HG02642 (cell line): Measurements from ENCODE around the gene RNF224.
"Not testable (repeated sequence)": the region's sequence is repeated elsewhere in the genome, so short reads cannot be mapped to it uniquely, and the experiment has no call there.

Experiments
- ATAC-seq: cut with Tn5 transposase; IDR thresholded peaks from one replicate; pipeline ENCODE4 v1.9.1; 2021; ENCODE audit warnings: mild to moderate bottlenecking; ENCODE audit not compliant: unreplicated experiment, poor library complexity

RNF224 gene

DNA sequence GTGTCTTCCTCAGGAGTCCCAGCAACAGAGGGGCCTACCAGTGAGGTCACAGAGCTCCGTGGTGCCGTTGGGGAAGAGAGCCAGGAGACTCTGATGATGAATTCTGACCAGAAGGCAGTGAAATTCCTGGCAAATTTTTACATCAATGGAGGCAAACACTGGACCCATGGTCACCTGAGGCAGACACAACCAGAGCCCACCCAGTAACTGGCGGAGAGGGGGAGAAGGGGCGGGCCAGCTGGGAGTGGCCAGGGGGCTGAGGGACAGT, 23.8 kb downstream of the RNF224 start, which contains the start of gene STPG3:
STPG3 (plus strand) TSS at position 93 of the 268 bp plus-strand sequence; CDS start at position 94, 1 bp downstream.
- ATAC-seq: no peak

- no peak for ATAC-seq
These were observed 24.4 kb downstream of the RNF224 start for GRCh38 chr9:137251490-137252268.

DNA sequence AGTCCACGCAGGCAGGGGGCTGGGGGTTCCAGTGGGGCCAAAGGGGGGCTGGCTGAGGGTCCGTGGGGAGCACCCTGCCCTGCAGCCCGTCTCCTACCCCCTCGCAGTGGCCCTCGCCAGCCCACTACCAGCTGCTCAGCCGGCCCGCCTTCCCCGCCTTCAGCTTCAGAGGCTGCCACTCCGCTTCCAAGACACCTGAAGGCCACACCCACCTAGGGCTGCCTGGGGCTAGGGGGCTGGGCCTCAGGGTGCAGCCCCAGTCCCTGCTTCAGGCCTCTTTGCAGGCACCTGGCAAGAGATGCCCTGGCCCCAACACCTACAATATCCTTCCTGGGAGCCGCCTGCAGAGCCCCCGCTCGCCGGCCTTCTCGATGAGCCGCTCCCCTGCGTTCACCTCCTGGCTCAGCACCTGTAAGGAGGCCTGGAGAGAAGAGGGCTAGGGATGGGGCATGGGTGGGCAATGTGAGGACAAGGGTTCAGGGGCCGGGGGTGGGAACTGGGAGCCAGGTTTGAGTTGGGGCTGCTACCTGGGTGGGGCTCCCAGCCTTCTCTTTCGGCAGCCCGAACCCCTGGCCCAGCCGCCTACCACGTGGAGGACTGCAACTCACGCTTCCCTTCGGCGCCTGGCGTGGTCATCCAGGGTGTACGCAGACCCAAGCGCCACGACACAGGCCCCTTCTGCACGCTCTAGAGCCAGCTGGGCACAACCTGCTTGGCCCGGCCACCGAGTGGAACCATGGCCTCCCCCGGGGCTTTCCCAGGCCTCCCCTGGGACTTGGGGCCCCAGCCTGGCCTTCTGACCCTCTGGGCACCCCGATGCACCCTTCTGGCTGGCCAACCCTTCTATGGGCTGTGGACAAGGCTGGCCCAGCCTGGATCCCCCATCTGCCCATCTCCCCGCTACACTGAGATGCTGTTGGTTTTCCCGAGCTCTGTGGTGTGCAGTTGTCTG, 25.5 kb downstream of the RNF224 start:
- no peak for ATAC-seq

- ATAC-seq: no peak
These were observed 26.7 kb downstream of the RNF224 start for GRCh38 chr9:137253717-137254623.

GRCh38 chr9:137254624-137255447, 27.5 kb downstream of the RNF224 start, which contains the start of gene NELFB:
NELFB (plus strand) TSS chr9:137255327.
- peak; percentile 83 for ATAC-seq

DNA sequence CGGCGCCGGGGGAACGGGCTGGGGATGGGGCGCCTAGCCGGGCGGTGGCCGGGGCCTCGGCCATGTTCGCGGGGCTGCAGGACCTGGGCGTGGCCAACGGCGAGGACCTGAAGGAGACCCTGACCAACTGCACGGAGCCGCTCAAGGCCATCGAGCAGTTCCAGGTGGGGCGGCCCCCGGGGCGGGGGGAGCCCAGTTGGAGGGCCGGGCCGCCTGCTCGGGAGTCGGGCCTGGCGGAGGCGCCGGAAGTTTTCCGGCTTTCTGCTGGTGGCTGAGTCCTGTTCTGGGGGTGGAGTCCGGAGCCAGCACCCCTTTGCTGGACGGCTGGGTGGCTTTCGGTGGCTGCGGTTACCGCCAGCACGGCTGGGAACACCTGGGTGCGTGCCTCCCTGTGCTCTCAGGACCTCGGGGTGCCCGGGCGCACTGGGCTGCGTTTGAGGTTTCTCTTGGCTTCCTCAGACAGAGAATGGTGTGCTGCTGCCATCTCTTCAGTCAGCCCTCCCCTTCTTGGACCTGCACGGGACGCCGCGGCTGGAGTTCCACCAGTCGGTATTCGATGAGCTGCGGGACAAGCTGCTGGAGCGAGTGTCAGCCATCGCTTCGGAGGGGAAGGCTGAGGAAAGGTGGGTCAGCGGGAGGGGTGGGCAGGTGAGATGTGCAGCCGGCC, 28.3 kb downstream of the RNF224 start:
- ATAC-seq: peak; percentile 32

- ATAC-seq: no peak
These were observed 29.1 kb downstream of the RNF224 start for GRCh38 chr9:137256362-137256761.

DNA sequence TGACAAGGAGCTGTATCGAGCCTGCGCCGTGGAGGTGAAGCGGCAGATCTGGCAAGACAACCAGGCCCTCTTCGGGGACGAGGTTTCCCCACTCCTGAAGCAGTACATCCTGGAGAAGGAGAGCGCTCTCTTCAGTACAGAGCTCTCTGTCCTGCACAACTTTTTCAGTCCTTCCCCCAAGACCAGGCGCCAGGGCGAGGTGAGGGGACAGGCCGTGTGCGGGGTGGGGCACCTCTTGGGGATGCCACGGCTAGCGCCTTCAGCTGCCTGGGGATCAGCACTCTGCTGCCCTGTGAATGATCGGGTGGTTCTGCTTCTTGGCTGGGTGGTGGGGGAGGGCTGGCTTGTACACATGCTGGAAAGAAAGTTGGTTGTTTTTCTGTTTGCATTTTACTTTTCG, 29.6 kb downstream of the RNF224 start:
- ATAC-seq: no peak

DNA sequence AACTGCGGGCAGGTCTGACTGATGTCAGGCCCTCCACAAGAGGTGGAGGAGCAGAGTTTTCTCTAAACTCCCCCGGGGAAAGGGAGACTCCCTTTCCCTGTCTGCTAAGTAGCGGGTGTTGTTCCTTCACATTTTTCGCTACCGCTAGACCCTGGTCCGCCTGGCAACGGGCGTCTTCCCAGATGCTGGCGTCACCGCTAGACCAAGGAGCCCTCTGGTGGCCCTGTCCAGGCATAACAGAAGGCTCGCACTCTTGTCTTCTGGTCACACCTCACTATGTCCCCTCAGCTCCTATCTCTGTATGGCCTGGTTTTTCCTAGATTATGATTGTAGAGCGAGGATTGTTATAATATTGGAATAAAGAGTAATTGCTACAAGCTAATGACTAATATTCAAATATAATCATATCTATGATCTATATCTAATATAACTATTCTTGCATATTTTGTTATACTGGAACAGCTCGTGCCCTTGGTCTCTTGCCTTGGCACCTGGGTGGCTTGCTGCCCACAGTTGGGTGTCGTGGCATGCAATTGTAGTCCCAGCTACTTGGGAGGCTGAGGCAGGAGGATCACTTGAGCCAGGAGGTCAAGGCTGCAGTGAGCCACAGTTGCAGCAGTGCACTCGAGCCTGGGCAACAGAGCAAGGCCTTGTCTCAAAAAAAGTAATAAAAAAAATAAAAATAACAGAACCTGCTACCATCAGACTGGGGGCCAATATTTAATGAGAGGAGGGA, 35.0 kb downstream of the RNF224 start:
- not testable (repeated sequence) for ATAC-seq

GRCh38 chr9:137262909-137263285, 35.6 kb downstream of the RNF224 start:
- ATAC-seq: no peak

DNA sequence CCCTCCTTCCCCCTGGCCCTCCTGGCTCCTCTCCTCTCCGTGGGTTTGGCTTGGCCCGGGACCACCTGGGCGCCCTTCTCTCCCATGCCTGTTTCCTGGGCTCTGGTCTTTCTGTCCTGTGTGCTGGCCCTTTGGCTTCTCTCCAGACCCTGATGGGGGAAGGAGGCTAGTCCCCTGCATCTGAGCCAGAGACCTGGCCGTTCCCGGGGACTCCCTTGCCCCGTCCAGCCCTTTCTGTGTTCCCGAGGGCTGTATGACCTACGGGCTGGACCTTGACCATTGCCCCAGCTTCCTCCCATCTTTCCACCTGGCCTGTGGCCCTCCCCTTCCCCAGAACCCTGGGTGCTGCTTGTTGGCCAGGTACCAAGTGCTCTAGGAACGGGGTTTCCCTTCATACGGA, 36.2 kb downstream of the RNF224 start:
- no peak for ATAC-seq

DNA sequence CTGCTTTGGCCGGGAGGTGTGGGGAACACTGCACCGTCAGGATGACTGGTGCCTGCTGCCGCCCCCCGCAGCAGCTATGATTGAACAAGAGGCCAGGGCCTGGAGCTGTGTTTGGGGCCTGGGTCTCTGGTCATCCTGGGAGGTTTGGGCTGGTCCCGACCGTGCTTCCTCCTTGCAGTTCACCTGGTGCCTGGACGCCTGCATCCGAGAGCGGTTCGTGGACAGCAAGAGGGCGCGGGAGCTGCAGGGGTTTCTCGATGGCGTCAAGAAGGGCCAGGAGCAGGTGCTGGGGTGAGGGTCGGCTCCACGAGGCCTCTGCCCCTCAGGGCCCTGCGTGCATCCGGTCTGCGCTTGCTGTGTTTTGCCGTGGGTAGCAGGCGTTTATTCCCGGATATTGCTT, 36.8 kb downstream of the RNF224 start:
- ATAC-seq: no peak

DNA sequence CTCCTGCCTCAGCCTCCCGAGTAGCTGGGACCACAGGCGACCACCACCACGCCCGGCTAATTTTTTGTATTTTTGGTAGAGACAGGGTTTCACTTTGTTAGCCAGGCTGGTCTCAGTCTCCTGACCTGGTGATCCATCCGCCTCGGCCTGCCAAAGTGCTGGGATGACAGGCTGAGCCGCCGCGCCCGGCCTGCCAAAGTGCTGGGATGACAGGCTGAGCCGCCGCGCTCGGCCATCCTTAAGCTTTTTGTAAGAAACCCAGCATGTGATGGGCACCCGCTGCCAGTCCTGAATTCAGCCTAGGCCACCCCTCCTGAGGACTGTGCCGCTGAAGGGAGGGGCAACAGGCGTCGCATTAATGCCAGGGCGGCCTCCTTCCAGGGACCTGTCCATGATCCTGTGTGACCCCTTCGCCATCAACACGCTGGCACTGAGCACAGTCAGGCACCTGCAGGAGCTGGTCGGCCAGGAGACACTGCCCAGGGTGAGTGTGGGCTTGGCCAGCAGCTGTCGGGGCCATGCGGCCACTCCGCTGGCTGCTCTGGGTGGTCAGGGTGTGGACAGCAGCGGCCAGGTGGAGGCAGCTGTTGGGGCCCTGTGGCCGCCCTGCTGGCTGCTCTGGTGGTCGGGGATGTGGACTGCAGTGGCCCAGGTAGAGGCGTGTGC, 38.3 kb downstream of the RNF224 start:
- no peak for ATAC-seq

DNA sequence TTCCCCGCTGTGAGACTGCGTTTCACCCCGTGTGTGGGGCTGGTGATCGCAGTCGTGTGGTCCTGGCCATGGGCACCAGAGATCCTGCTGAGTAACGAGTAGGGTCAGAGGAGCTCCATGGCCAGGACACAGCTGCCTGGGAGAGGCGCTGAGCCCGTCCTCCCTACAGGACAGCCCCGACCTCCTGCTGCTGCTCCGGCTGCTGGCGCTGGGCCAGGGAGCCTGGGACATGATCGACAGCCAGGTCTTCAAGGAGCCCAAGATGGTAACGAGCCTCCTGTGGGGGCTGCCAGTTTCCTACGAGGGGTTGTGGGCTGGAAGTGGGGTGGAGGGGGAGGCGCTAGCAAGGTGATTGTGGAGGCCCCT, 38.8 kb downstream of the RNF224 start:
- ATAC-seq: no peak

GRCh38 chr9:137266585-137267453, 39.5 kb downstream of the RNF224 start:
- ATAC-seq: no peak

DNA sequence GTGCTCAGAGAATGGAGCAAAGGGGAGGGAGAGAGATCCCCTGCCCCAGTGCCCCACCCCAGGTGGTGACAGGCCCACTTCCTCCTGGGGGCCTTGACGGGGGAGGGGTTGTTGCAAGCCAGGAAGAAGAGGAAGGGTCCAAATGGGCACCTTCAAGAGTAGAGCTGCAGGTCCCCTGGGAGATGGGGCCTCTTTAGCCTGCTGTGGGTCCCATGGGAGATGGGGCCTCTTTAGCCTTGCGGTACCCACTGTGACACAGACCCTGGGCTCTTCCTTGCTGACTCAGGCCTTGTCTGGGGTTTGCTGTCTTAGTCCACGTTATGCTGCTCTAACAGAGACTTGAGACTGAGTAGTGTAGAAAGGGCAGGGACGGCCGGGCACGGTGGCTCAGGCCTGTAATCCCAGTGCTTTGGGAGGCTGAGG, 40.6 kb downstream of the RNF224 start:
- no peak for ATAC-seq
